H9 (cell line): Measurements from ENCODE around the gene EPB41L2. TPM values are rescaled to one million over a fixed set of nuclear protein-coding genes. Genes with fewer than 3 reads are reported as not detected.

Source experiments
- DNase-seq: peaks from one replicate; pipeline ENCODE4 v3.0.0-alpha.2; 2017
- H2AFZ ChIP-seq: one replicate; pipeline ENCODE4 v1.6.1; 2013; ENCODE audit warnings: mild to moderate bottlenecking, low read length, control low read depth, moderate library complexity
- H2AK5ac ChIP-seq: 2 replicates; pipeline ENCODE4 v1.6.1; 2013; ENCODE audit warnings: low read length, control low read depth, mixed read lengths; ENCODE audit not compliant: insufficient read length
- H2BK120ac ChIP-seq: one replicate; pipeline ENCODE4 v1.6.1; 2013; ENCODE audit warnings: low read depth, mild to moderate bottlenecking, low read length, control low read depth, inconsistent platforms; ENCODE audit not compliant: poor library complexity, severe bottlenecking
- H2BK12ac ChIP-seq: 2 replicates; pipeline ENCODE4 v1.6.1; 2013; ENCODE audit warnings: low read length, control low read depth, mixed read lengths, low read depth; ENCODE audit not compliant: insufficient read length
- H2BK15ac ChIP-seq: 2 replicates; pipeline ENCODE4 v1.6.1; 2013; ENCODE audit warnings: low read depth, low read length, control low read depth
- H2BK20ac ChIP-seq: one replicate; pipeline ENCODE4 v1.6.1; 2013; ENCODE audit warnings: low read depth, mild to moderate bottlenecking, low read length, control low read depth, inconsistent platforms; ENCODE audit not compliant: poor library complexity, severe bottlenecking
- H2BK5ac ChIP-seq: 2 replicates; pipeline ENCODE4 v1.6.1; 2013; ENCODE audit warnings: low read length, control low read depth, mixed read lengths; ENCODE audit not compliant: insufficient read length
- H3K14ac ChIP-seq: 2 replicates; pipeline ENCODE4 v1.6.1; 2013; ENCODE audit warnings: low read length, control low read depth; ENCODE audit not compliant: insufficient read depth
- H3K18ac ChIP-seq: 2 replicates; pipeline ENCODE4 v1.6.1; 2013; ENCODE audit warnings: low read depth, mild to moderate bottlenecking, mixed read lengths, low read length, control low read depth; ENCODE audit not compliant: insufficient read length
- H3K23ac ChIP-seq: 2 replicates; pipeline ENCODE4 v1.6.1; 2013; ENCODE audit warnings: low read length, control low read depth, mixed read lengths, low read depth; ENCODE audit not compliant: insufficient read length
- H3K23me2 ChIP-seq: 2 replicates; pipeline ENCODE4 v1.6.1; 2013; ENCODE audit warnings: low read depth, mild to moderate bottlenecking, mixed read lengths, low read length, control low read depth; ENCODE audit not compliant: insufficient read length, poor library complexity, severe bottlenecking
- H3K27ac ChIP-seq: 2 replicates; pipeline ENCODE4 v1.5.1; 2013; ENCODE audit warnings: low read length, control low read depth, mixed read lengths, low read depth; ENCODE audit not compliant: insufficient read length
- H3K27me3 ChIP-seq: 2 replicates; pipeline ENCODE4 v1.6.1; 2013; ENCODE audit warnings: low read length, control low read depth, inconsistent platforms; ENCODE audit not compliant: insufficient read depth
- H3K4ac ChIP-seq: 2 replicates; pipeline ENCODE4 v1.6.1; 2013; ENCODE audit warnings: low read depth, mild to moderate bottlenecking, control low read depth, inconsistent platforms, low read length, moderate library complexity
- H3K4me1 ChIP-seq: 2 replicates; pipeline ENCODE4 v1.6.1; 2013; ENCODE audit warnings: low read length, control low read depth, inconsistent platforms; ENCODE audit not compliant: insufficient read depth
- H3K4me2 ChIP-seq: 2 replicates; pipeline ENCODE4 v1.6.1; 2013; ENCODE audit warnings: low read length, control low read depth, mixed read lengths; ENCODE audit not compliant: insufficient read length, insufficient read depth
- H3K56ac ChIP-seq: 2 replicates; pipeline ENCODE4 v1.6.1; 2013; ENCODE audit warnings: low read depth, mild to moderate bottlenecking, mixed read lengths, low read length, control low read depth; ENCODE audit not compliant: insufficient read length
- H3K79me1 ChIP-seq: 2 replicates; pipeline ENCODE4 v1.6.1; 2013; ENCODE audit warnings: low read depth, mild to moderate bottlenecking, moderate library complexity, low read length, control low read depth, inconsistent platforms; ENCODE audit not compliant: insufficient read depth, poor library complexity, severe bottlenecking
- H3K79me2 ChIP-seq: 2 replicates; pipeline ENCODE4 v1.6.1; 2013; ENCODE audit warnings: low read length, control low read depth, inconsistent platforms; ENCODE audit not compliant: insufficient read depth
- H3K9ac ChIP-seq: 2 replicates; pipeline ENCODE4 v1.6.1; 2013; ENCODE audit warnings: low read length, control low read depth, mixed read lengths; ENCODE audit not compliant: insufficient read length; ENCODE audit errors: extremely low read depth
- H3K9me3 ChIP-seq: one replicate; pipeline ENCODE4 v1.6.1; 2013; ENCODE audit warnings: low read depth, low read length, inconsistent platforms; ENCODE audit not compliant: control insufficient read depth
- H3T11ph ChIP-seq: one replicate; pipeline ENCODE4 v1.6.1; 2013; ENCODE audit warnings: mild to moderate bottlenecking, low read length, control low read depth, inconsistent platforms
- H4K20me1 ChIP-seq: one replicate; pipeline ENCODE4 v1.6.1; 2013; ENCODE audit not compliant: control insufficient read depth, insufficient read length, insufficient read depth
- H4K5ac ChIP-seq: 2 replicates; pipeline ENCODE4 v1.6.1; 2013; ENCODE audit warnings: low read depth, mild to moderate bottlenecking, mixed read lengths, low read length, control low read depth; ENCODE audit not compliant: insufficient read length
- H4K8ac ChIP-seq: replicated peaks from 2 replicates; pipeline ENCODE4 v1.6.1; 2013; ENCODE audit warnings: low read length, control low read depth, mixed read lengths, low read depth; ENCODE audit not compliant: insufficient read length
- H4K91ac ChIP-seq: 2 replicates; pipeline ENCODE4 v1.6.1; 2013; ENCODE audit warnings: low read depth, mild to moderate bottlenecking, moderate library complexity, mixed read lengths, low read length, control low read depth; ENCODE audit not compliant: insufficient read length
- H3K27ac Mint-ChIP-seq, 3 experiments: 2 replicates in 2 of 3; 3 replicates in 1 of 3; pipeline ENCODE4 v1.8.0; 2020 to 2021; ENCODE audit warnings: mixed read lengths in 3 of 3, mild to moderate bottlenecking in 1 of 3, moderate library complexity in 1 of 3
- H3K27me3 Mint-ChIP-seq: 2 replicates; pipeline ENCODE4 v1.8.0; 2021; ENCODE audit warnings: low read depth, mild to moderate bottlenecking, moderate library complexity, mixed read lengths
- H3K36me3 Mint-ChIP-seq, 3 experiments: 2 replicates in 2 of 3; 3 replicates in 1 of 3; pipeline ENCODE4 v1.8.0; 2020 to 2021; ENCODE audit warnings: low read depth in 3 of 3, mixed read lengths in 3 of 3; ENCODE audit not compliant: insufficient read depth in 1 of 3
- H3K4me1 Mint-ChIP-seq, 2 experiments: 2 replicates each; pipeline ENCODE4 v1.8.0; 2020; ENCODE audit warnings: mixed read lengths in 2 of 2
- H3K4me3 Mint-ChIP-seq, 2 experiments: 2 replicates in 1 of 2; 3 replicates in 1 of 2; pipeline ENCODE4 v1.8.0; 2020 to 2021; ENCODE audit warnings: mild to moderate bottlenecking in 2 of 2, mixed read lengths in 2 of 2, moderate library complexity in 1 of 2
- H3K9me3 Mint-ChIP-seq, 2 experiments: 2 replicates in 1 of 2; 3 replicates in 1 of 2; pipeline ENCODE4 v1.8.0; 2020; ENCODE audit warnings: mild to moderate bottlenecking in 2 of 2, mixed read lengths in 2 of 2, moderate library complexity in 1 of 2
- CTCF ChIP-seq: fragments of 200-600 bp; sonication (generic); conservative IDR thresholded peaks from 3 replicates; pipeline ENCODE4 v1.8.0; 2021; ENCODE audit warnings: antibody characterized with exemption, mild to moderate bottlenecking
- WGBS: extraction: QIAGEN DNeasy Blood & Tissue Kit; methylation state at CpG from one replicate; pipeline ENCODE4 v1.1.7; 2013; ENCODE audit warnings: missing lambda C conversion rate, low lambda C conversion rate, mixed read lengths; ENCODE audit not compliant: insufficient read length; ENCODE audit errors: extremely low coverage; 5-methylcytosine and 5-hydroxymethylcytosine counted together
- total RNA-seq: library from RNA; stranded (reverse); gene quantifications from 2 replicates; pipeline ENCODE4 v1.2.1, GENCODE V29; 2021

Gene EPB41L2
- total RNA-seq, 1 experiment from 2014 or later = 90.2 TPM

- Histone ChIP-seq H2BK12ac (no peak overlapping the region), H4K8ac (no peak overlapping the region), H3K18ac (no peak overlapping the region), H3K27me3 (no peaks in the 10 kb centered on the region), H2BK20ac (no peak overlapping the region), H4K5ac (no peak overlapping the region), H3K4ac (no peak overlapping the region), H3K79me1 (no peaks in the 10 kb centered on the region), H3K9ac (no peak overlapping the region), H3K9me3 (peaks cover 5% of the 10 kb centered on the region), H4K91ac (no peak overlapping the region), H2AK5ac (no peak overlapping the region), H3K23me2 (no peaks in the 10 kb centered on the region), H3K79me2 (peaks cover 6% of the 10 kb centered on the region; the same call in 1 of the 2 replicates), H3K56ac (no peak overlapping the region), H2BK120ac (no peak overlapping the region), H3K27ac (no peak overlapping the region), H3T11ph (no peak overlapping the region), H3K4me1 (no peaks in the 10 kb centered on the region), H2AFZ (no peak overlapping the region), H3K23ac (no peak overlapping the region), H2BK15ac (no peak overlapping the region), H3K4me2 (no peak overlapping the region), H2BK5ac (no peak overlapping the region), H3K14ac (no peak overlapping the region), H4K20me1 (no peaks in the 10 kb centered on the region)
- no peak for TF ChIP-seq CTCF
- no peaks in the 10 kb centered on the region for H3K27me3 Mint-ChIP-seq
- H3K27ac Mint-ChIP-seq = no peak overlapping the region
- H3K4me3 Mint-ChIP-seq = no peak overlapping the region
- no CpG with 5 or more reads among the region's 4 CpGs for WGBS
- no peak for DNase-seq
- peaks cover 3 to 4% of the 10 kb centered on the region in 2 experiments for H3K9me3 Mint-ChIP-seq
- peaks cover 4 to 6% (median 4%) of the 10 kb centered on the region in 3 experiments for H3K36me3 Mint-ChIP-seq
- H3K4me1 Mint-ChIP-seq = peaks cover 5 to 10% of the 10 kb centered on the region in 2 experiments; a peak in 3 of 4 replicates
These were observed 14.0 kb downstream of the EPB41L2 start for GRCh38 chr6:131048933-131049515.
